Stimulated activated CD4-positive, alpha-beta T cell treated with anti-CD3 and anti-CD28 coated beads, Interleukin-12 subunit alpha, Interleukin-12 subunit beta, amount 100 ng/mL, for 48 hours (primary cell): ENCODE data around the gene INPP5A.

Source experiments
- DNase-seq, 3 donors: peaks; one replicate each; pipeline ENCODE4 v3.0.0-alpha.2; 2020; ENCODE audit warnings: low read depth in 2 of 3, low spot score in 1 of 3

Gene INPP5A

GRCh38 chr10:132626019-132626760 is 88.6 kb downstream of the INPP5A start:
- no peak for DNase-seq

- DNase-seq, result no peak
These were observed 89.4 kb downstream of the INPP5A start for GRCh38 chr10:132626761-132627665.

GRCh38 chr10:132627666-132628531 is 90.3 kb downstream of the INPP5A start:
- no peak for DNase-seq

- DNase-seq, result no peak
These were observed 91.6 kb downstream of the INPP5A start for GRCh38 chr10:132628966-132629900.

- DNase-seq, result no peak
These were observed 92.6 kb downstream of the INPP5A start for GRCh38 chr10:132630156-132630555.

GRCh38 chr10:132630666-132631337 is 93.2 kb downstream of the INPP5A start:
- no peak for DNase-seq

- no peak for DNase-seq
These were observed 93.8 kb downstream of the INPP5A start for GRCh38 chr10:132631338-132631735.

- no peak for DNase-seq
These were observed 94.5 kb downstream of the INPP5A start for GRCh38 chr10:132632091-132632561.

- no peak for DNase-seq
These were observed 95.5 kb downstream of the INPP5A start for GRCh38 chr10:132632851-132633684.

GRCh38 chr10:132634241-132634946 is 96.8 kb downstream of the INPP5A start:
- no peak for DNase-seq

- no peak for DNase-seq
These were observed 97.3 kb downstream of the INPP5A start for GRCh38 chr10:132634947-132635271.

- DNase-seq, result no peak
These were observed 98.8 kb downstream of the INPP5A start for GRCh38 chr10:132636358-132636757.

- DNase-seq, result peak in 1 of 3 donors; percentile 30
These were observed 100.0 kb downstream of the INPP5A start for GRCh38 chr10:132637477-132638129.

GRCh38 chr10:132638130-132638515 is 100.5 kb downstream of the INPP5A start:
- DNase-seq, result no peak

GRCh38 chr10:132639470-132639869 is 101.9 kb downstream of the INPP5A start:
- no peak for DNase-seq

- no peak for DNase-seq
These were observed 102.9 kb downstream of the INPP5A start for GRCh38 chr10:132640326-132641125.

- DNase-seq, result no peak
These were observed 103.8 kb downstream of the INPP5A start for GRCh38 chr10:132641401-132641800.
